HG03558 (cell line): ENCODE results near the gene LATS1.
"Not testable (repeated sequence)": the region's sequence is repeated elsewhere in the genome, so short reads cannot be mapped to it uniquely, and the experiment has no call there.

Experiments
- ATAC-seq: cut with Tn5 transposase; IDR thresholded peaks from one replicate; pipeline ENCODE4 v1.9.1; 2021; ENCODE audit warnings: moderate number of reproducible peaks; ENCODE audit not compliant: unreplicated experiment; ENCODE audit errors: extremely low read depth

LATS1 gene

GRCh38 chr6:149717588-149718458 is at the start of gene LATS1:
Gene LATS1 (minus strand): TSS chr6:149718101. CDS start chr6:149702126, 15,975 bp downstream.
- peak; percentile 51 for ATAC-seq

GRCh38 chr6:149766156-149766769 is 48.4 kb upstream of the LATS1 start:
- ATAC-seq: no peak

GRCh38 chr6:149763866-149764265 is 46.0 kb upstream of the LATS1 start:
- no peak for ATAC-seq

GRCh38 chr6:149761438-149761837 is 43.5 kb upstream of the LATS1 start:
- ATAC-seq: peak; percentile 98

- ATAC-seq: no peak
Measured at GRCh38 chr6:149756261-149756636, 38.3 kb upstream of the LATS1 start.

GRCh38 chr6:149755300-149756260 is 37.7 kb upstream of the LATS1 start:
- peak; percentile 42 for ATAC-seq

- ATAC-seq: no peak
Measured at GRCh38 chr6:149754548-149754947, 36.6 kb upstream of the LATS1 start.

- ATAC-seq: not testable (repeated sequence)
Measured at GRCh38 chr6:149753374-149753637, 35.4 kb upstream of the LATS1 start.

GRCh38 chr6:149752600-149753373 is 34.9 kb upstream of the LATS1 start:
- no peak for ATAC-seq

- not testable (repeated sequence) for ATAC-seq
Measured at GRCh38 chr6:149751920-149752319, 34.0 kb upstream of the LATS1 start.

GRCh38 chr6:149751239-149751638 is 33.3 kb upstream of the LATS1 start:
- ATAC-seq: no peak

- ATAC-seq: peak; percentile 18
Measured at GRCh38 chr6:149750136-149750609, 32.3 kb upstream of the LATS1 start.

- peak; percentile 80 for ATAC-seq
Measured at GRCh38 chr6:149749594-149750135, 31.8 kb upstream of the LATS1 start, which contains the start of gene PCMT1. Gene PCMT1 (plus strand): TSS chr6:149749741. CDS start chr6:149749902, 161 bp downstream.

GRCh38 chr6:149749082-149749593 is 31.2 kb upstream of the LATS1 start:
- ATAC-seq: not testable (repeated sequence)

GRCh38 chr6:149746147-149746946 is 28.4 kb upstream of the LATS1 start, which contains the start of gene NUP43:
Gene NUP43 (minus strand): TSS chr6:149746529. CDS start chr6:149746495, 34 bp downstream.
- ATAC-seq: peak; percentile 31

GRCh38 chr6:149745252-149745651 is 27.4 kb upstream of the LATS1 start:
- not testable (repeated sequence) for ATAC-seq

GRCh38 chr6:149734915-149735314 is 17.0 kb upstream of the LATS1 start:
- ATAC-seq: no peak

- ATAC-seq: no peak
Measured at GRCh38 chr6:149733089-149733720, 15.3 kb upstream of the LATS1 start.
